Activated T-helper 1 cell treated with anti-CD3 and anti-CD28 coated beads, Interleukin-12 subunit alpha, Interleukin-12 subunit beta, Interleukin-2, Interleukin-4 antibody, amounts not matched to agents 30 ng/mL and 10 ng/mL and 1 ng/mL, durations not matched to agents 14 hours and 24 hours and 36 hours (primary cell): Measurements from ENCODE around the gene CKAP2L. TPM values are rescaled to one million over a fixed set of nuclear protein-coding genes. Genes with fewer than 3 reads are reported as not detected.

Experiments
- DNase-seq: peaks from one replicate; pipeline ENCODE4 v3.0.0; 2021; ENCODE audit warnings: low spot score
- H3K27ac Mint-ChIP-seq: one replicate; pipeline ENCODE4 v1.8.0; 2021; ENCODE audit warnings: mild to moderate bottlenecking, mixed read lengths
- H3K27me3 Mint-ChIP-seq: one replicate; pipeline ENCODE4 v1.8.0; 2022; ENCODE audit warnings: mild to moderate bottlenecking, moderate library complexity, mixed read lengths; ENCODE audit not compliant: insufficient read depth
- H3K36me3 Mint-ChIP-seq: one replicate; pipeline ENCODE4 v1.8.0; 2021; ENCODE audit warnings: low read depth, mixed read lengths
- H3K4me1 Mint-ChIP-seq: one replicate; pipeline ENCODE4 v1.8.0; 2021; ENCODE audit warnings: low read depth, mixed read lengths
- H3K4me3 Mint-ChIP-seq: one replicate; pipeline ENCODE4 v1.8.0; 2021; ENCODE audit warnings: mild to moderate bottlenecking, moderate library complexity, mixed read lengths
- H3K9me3 Mint-ChIP-seq: one replicate; pipeline ENCODE4 v1.8.0; 2021; ENCODE audit warnings: mixed read lengths
- intact Hi-C: fragments of 100-400 bp; cut with micrococcal nuclease; formaldehyde crosslinking; loops from one replicate; pipeline ENCODE4 v1.15.1; 2024
- total RNA-seq: library from RNA; stranded (reverse); gene quantifications from 2 replicates; pipeline ENCODE4 v1.2.3, GENCODE V29; 2022

The CKAP2L gene
- total RNA-seq, 1 donor from 2014 or later: 20.9 TPM

DNA sequence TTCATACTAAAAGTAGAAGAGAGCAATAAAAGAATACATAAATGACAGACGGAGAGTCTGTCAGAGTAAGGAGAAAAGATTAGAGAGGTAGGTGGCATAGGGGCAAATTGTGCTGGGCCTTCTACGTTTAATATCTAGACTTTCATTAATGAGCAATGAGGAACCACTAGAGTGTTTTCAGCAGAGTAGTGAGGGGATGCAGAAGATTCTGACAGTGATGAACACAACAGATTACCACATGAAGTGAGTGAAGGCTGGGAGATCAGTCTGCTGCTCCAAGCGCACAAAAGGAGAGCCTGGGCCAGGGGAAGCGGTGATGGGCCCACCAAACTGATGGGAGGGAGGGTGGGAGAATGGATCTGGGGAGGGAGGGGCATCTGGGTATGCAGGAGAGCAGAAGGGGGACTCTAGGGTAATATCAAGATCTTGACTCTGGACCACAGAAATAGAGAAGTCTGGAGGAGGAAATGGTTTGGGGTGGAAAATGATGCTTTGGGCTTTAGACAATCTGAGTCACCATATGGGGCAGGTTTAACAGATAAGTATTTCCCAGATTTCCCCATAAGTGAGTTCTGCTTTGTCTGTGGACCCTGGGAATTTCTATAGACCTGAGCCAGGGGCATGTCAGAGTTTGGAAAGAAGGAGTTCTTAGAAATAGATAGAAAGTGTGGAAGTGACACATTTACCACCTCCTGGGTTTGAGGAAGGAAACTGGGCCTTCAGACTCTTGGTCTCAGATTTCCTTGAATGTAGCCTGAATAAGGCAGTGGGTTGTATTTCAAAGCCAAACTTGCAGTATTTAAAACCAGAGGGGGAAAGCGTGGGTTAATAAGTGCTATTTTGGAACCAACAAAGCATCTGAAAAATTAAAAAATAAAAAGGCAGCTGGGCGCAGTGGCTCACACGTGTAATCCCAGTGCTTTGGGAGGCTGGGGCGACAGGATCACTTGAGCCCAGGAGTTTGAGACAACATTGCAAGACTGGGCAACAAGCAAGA is 34.9 kb upstream of the CKAP2L start:
- peaks cover 37% of the 10 kb centered on the region for H3K4me1 Mint-ChIP-seq
- H3K27ac Mint-ChIP-seq: peak overlapping the region; percentile 66
- no peak for DNase-seq
- no peak overlapping the region for H3K4me3 Mint-ChIP-seq
- peaks cover 2% of the 10 kb centered on the region for H3K27me3 Mint-ChIP-seq
- intact Hi-C loops: no loop called here
- H3K36me3 Mint-ChIP-seq: peaks cover 4% of the 10 kb centered on the region
- H3K9me3 Mint-ChIP-seq: peaks cover 4% of the 10 kb centered on the region

DNA sequence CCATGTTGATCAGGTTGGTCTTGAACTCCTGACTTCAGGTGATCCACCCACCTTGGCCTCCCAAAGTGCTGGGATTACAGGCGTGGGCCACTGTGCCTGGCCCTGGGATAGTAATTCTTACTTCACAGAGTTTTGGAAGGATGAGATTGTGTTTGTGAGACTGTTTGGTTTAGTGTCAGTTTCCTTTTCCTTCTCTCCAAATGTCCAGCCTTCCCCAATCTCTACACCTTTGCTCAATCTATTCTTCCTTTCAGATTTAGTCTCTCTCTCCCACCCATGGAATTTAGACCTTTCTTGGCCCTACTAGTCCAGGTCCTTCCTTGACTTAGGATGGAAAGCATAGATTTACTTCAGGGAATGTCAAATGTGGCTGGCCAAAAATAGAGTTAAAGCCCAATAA is 32.1 kb upstream of the CKAP2L start:
- intact Hi-C loops: no loop called here
- Mint-ChIP-seq H3K4me1 (peaks cover 38% of the 10 kb centered on the region), H3K36me3 (peaks cover 9% of the 10 kb centered on the region), H3K9me3 (peaks cover 7% of the 10 kb centered on the region), H3K27ac (no peak overlapping the region), H3K4me3 (no peak overlapping the region), H3K27me3 (peaks cover under 1% of the 10 kb centered on the region)
- DNase-seq: no peak

DNA sequence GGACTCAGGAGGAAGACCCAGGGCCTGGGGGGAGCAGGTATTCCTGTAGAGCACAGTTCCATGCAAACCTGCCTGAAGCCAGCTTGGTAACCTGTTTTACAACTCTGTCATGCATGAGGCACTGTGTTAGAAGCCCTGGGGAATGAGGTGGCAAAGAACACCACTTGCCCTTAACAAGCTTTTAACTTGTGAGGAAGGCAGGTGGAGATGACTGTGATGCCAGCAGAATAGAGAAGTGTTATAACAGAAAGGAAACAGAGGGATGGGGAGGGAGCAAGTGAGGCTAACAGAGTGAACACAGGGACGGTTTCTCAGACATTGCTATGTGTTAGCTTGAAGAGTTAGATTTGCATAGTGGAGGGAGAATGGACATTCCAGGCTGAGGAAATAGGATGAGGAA is 31.4 kb upstream of the CKAP2L start:
- Mint-ChIP-seq H3K4me3 (no peak overlapping the region), H3K27ac (no peak overlapping the region), H3K9me3 (peaks cover 7% of the 10 kb centered on the region), H3K27me3 (no peaks in the 10 kb centered on the region), H3K36me3 (peaks cover 9% of the 10 kb centered on the region), H3K4me1 (peaks cover 38% of the 10 kb centered on the region)
- no peak for DNase-seq
- intact Hi-C loops: no loop called here

DNA sequence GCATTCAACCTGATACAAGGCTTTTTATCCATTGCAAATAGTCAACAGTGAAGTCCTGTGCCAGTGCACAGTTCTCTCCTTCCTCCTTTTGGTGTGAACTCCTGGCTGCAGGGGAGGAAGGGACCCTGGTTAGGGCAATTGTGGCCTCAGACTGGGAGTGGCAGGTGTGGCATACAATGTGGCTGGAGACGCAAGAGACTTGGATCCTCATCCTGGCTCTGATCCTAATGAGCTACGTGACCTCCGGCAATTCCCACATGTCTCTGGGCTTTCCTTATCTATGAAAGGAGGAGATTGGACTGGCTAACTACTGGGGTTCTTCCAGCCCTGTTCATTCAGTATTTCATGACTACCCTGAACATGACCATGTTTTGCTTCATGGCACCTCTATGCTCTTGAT is 30.4 kb upstream of the CKAP2L start:
- Mint-ChIP-seq H3K4me1 (peaks cover 34% of the 10 kb centered on the region), H3K4me3 (no peak overlapping the region), H3K27ac (no peak overlapping the region), H3K27me3 (no peaks in the 10 kb centered on the region), H3K36me3 (peaks cover 9% of the 10 kb centered on the region), H3K9me3 (peaks cover 7% of the 10 kb centered on the region)
- DNase-seq: no peak
- intact Hi-C loops: no loop called here

DNA sequence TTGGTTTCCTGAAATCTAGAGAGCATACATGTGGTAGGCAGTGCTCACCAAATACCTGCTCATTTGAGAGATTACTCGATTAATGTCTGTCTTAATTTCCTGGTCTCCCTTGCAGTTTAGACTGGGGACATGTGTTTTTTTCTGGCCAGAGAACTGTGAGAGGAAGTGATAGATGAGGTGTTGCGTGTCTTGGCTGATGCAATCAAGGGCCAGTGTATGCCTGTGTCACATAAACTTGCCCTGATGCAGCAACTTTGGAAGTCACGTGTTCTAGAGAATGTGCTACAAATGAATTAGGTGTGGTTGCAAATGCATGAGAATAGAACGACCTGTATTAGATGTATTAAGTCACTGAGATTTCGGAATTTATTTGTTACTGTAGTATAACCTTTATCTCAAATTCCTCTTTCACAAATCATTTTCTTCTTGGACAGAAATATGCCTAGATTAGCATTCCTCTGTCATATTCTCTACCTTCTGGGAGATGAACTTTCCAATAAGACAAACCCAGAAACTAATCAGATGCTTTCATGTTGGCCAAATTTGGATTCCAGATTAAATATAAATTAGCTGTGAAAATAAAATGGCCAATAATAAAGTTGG is 29.8 kb upstream of the CKAP2L start:
- no peak for DNase-seq
- Mint-ChIP-seq H3K27me3 (no peaks in the 10 kb centered on the region), H3K9me3 (peaks cover 7% of the 10 kb centered on the region), H3K4me3 (no peak overlapping the region), H3K27ac (peak overlapping the region; percentile 20), H3K36me3 (peaks cover 9% of the 10 kb centered on the region), H3K4me1 (peaks cover 28% of the 10 kb centered on the region)
- intact Hi-C loops: no loop called here

DNA sequence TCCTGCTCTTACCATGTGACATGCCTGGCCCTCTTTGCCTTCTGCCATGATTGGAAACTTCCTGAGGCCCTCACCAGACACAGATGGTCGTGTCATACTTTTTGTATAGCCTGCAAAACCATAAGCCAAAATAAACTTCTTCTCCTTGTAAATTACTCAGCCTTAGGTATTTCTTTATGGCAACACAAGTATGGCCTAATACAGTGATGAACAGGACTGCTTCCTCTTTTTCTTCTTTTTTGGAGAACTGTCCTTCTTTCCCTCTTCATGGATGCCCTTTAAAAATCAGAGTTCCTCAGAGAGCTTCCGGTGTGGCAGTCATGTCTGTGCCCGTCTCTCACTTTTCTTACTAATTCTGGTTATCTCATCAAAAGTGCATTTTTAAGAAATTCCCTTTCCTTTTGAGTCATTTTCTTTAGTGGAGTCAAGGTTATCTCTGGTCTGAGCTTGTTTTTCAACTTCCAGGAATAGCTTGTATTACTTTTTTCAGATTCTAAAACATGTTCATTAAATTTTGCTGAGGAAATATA is 29.1 kb upstream of the CKAP2L start:
- intact Hi-C loops: no loop called here
- peaks cover 7% of the 10 kb centered on the region for H3K9me3 Mint-ChIP-seq
- peaks cover 9% of the 10 kb centered on the region for H3K36me3 Mint-ChIP-seq
- peaks cover 23% of the 10 kb centered on the region for H3K4me1 Mint-ChIP-seq
- no peak for DNase-seq
- peaks cover 2% of the 10 kb centered on the region for H3K27me3 Mint-ChIP-seq
- peak overlapping the region; percentile 65 for H3K27ac Mint-ChIP-seq
- no peak overlapping the region for H3K4me3 Mint-ChIP-seq

DNA sequence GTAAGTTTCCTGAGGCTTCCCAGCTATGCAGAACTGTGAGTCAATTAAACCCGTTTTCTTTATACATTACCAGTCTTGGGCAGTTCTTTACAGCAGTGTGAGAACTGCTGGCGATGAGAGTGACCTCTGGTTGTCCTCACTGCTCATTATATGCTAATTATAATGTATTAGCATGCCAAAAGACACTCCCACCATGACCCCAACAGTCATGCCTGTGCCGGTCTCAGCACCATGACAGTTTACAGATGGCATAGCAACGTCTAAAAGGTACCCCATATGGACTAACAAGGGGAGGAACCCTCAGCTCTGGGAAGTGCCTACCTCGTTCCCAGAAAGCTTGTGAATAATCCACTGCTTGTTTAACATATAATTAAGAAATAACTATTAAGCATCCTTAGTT is 28.0 kb upstream of the CKAP2L start:
- intact Hi-C loops: no loop called here

DNA sequence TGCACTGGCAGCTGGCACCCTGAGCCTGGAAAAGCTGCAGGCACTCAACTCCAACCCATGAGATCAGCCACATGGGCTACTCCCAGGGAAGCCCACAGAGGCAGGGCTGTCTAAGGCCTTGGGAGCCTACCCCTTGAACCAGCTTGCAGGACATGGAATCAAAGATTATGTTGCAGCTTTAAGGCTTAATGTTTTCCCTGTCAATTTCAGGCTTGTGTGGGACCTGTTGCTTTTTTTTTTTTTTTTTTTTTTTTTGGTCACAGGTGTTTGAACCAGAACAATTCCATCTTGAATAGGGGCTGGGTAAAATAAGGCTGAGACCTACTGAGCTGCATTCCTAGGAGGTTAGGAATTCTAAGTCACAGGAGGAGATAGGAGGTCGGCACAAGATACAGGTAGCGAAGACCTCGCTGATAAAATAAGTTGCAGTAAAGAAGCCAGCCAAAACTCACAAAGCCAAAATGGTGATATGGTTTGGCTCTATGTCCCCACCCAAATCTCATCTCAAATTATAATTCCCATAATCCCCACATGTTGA is 27.4 kb upstream of the CKAP2L start:
- Mint-ChIP-seq H3K9me3 (peaks cover 4% of the 10 kb centered on the region), H3K36me3 (peaks cover 9% of the 10 kb centered on the region), H3K27me3 (peaks cover 2% of the 10 kb centered on the region), H3K4me1 (peaks cover 23% of the 10 kb centered on the region), H3K27ac (no peak overlapping the region), H3K4me3 (no peak overlapping the region)
- intact Hi-C loops: no loop called here
- no peak for DNase-seq

More for the DNA sequence above, 28.0 kb upstream of the CKAP2L start:
- Mint-ChIP-seq H3K36me3 (peaks cover 9% of the 10 kb centered on the region), H3K9me3 (peaks cover 4% of the 10 kb centered on the region), H3K4me3 (no peak overlapping the region), H3K27me3 (peaks cover 2% of the 10 kb centered on the region), H3K4me1 (peaks cover 23% of the 10 kb centered on the region), H3K27ac (no peak overlapping the region)
- no peak for DNase-seq

DNA sequence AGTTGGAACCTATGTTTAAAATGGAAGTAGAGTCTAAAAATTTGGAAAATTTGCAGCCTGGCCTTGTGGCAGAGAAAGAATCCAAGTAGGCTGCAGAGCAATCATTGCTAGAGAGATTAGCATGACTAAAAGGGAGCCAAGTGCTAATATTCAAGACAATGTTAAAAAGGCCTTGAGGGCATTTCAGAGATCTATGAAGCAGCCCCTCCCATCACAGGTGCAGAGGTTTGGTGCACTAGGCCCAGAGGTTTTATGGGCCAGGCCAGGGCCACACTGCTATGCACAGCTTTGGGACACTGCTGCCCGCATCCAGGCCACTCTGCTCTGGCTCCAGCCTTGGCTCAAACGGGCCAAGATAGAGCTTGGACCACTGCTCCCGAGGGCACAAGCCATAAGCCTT is 26.6 kb upstream of the CKAP2L start:
- Mint-ChIP-seq H3K36me3 (peaks cover 9% of the 10 kb centered on the region), H3K9me3 (peaks cover 4% of the 10 kb centered on the region), H3K27ac (no peak overlapping the region)

DNA sequence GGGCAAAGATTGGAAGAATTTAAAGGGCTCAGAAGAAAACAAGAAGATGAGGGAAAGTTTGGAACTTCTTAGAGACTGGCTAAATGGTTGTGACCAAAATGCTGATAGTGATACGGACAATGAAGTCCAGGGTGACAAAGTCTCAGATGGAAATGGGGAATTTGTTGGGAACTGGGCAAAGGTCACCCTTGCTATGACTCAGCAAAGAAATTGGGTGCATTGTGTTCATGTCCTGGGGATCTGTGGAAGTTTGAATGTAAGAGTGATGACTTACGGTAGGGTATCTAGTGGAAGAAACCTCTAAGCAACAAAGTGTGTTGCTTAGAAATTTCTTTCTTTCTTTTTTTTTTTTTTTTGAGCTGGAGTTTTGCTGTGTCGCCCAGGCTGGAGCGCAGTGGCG is 25.9 kb upstream of the CKAP2L start:
- Mint-ChIP-seq H3K4me3 (no peak overlapping the region), H3K4me1 (peaks cover 18% of the 10 kb centered on the region), H3K36me3 (peaks cover 6% of the 10 kb centered on the region), H3K27ac (no peak overlapping the region), H3K9me3 (peaks cover 4% of the 10 kb centered on the region), H3K27me3 (peaks cover 3% of the 10 kb centered on the region)
- no peak for DNase-seq
- intact Hi-C loops: no loop called here

More for the DNA sequence above, 26.6 kb upstream of the CKAP2L start:
- H3K4me3 Mint-ChIP-seq: no peak overlapping the region
- intact Hi-C loops: no loop called here
- H3K4me1 Mint-ChIP-seq: peaks cover 22% of the 10 kb centered on the region
- DNase-seq: no peak
- peaks cover 2% of the 10 kb centered on the region for H3K27me3 Mint-ChIP-seq

DNA sequence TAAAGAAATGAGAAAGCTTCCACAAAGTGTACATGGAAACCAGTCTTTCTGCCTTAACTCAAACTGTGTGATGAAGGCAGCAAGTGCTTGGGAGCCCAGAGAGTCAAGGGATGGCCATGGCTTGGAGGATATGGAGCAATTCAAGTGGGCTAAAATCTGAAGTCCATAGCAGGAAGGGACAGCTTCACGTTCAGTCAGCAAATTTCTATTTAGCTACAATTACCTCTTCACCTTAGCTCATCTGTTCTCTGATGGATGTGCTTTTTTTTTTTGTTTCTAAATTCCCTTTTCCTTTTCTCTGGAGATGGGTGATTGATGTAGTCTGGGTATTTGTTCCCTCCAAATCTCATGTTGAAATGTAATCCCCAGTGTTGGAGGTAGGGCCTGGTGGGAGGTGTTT is 24.8 kb upstream of the CKAP2L start:
- intact Hi-C loops: no loop called here
- H3K4me3 Mint-ChIP-seq: no peak overlapping the region
- H3K27ac Mint-ChIP-seq: no peak overlapping the region

DNA sequence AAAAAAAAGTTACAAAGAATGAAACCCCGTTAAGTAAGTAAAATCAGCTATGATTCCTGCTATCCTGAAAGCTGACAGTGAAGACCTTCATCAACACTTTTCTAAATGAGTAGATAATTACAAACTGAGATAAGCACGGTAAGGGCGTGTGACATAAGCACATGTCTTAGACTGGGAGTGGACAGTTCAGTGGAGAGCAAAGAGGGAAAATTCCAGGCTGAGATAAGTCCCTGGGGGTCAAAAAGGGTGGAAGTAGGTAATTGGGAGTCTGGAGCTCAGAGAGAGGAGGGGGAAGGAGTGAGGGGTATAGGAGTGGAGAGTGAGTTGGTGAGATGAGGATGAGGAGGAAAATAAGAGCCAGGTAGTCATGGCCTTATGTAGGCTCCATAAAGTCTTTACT is 24.2 kb upstream of the CKAP2L start:
- H3K27ac Mint-ChIP-seq: no peak overlapping the region
- H3K4me3 Mint-ChIP-seq: no peak overlapping the region
- DNase-seq: no peak
- peaks cover 19% of the 10 kb centered on the region for H3K4me1 Mint-ChIP-seq
- peaks cover 4% of the 10 kb centered on the region for H3K36me3 Mint-ChIP-seq
- H3K27me3 Mint-ChIP-seq: peaks cover 8% of the 10 kb centered on the region
- intact Hi-C loops: no loop called here
- peaks cover 4% of the 10 kb centered on the region for H3K9me3 Mint-ChIP-seq

More for the DNA sequence above, 24.8 kb upstream of the CKAP2L start:
- Mint-ChIP-seq H3K4me1 (peaks cover 20% of the 10 kb centered on the region), H3K27me3 (peaks cover 6% of the 10 kb centered on the region), H3K9me3 (peaks cover 4% of the 10 kb centered on the region), H3K36me3 (peaks cover 5% of the 10 kb centered on the region)
- no peak for DNase-seq
